ENCODE measurements around the gene RNF144A. TPM values are rescaled to one million over a fixed set of nuclear protein-coding genes. Genes with fewer than 3 reads are reported as not detected.

Gene RNF144A
- total and polyA plus RNA-seq, 9 donors: 10.4 to 47.7 (median 23.9) TPM

DNA sequence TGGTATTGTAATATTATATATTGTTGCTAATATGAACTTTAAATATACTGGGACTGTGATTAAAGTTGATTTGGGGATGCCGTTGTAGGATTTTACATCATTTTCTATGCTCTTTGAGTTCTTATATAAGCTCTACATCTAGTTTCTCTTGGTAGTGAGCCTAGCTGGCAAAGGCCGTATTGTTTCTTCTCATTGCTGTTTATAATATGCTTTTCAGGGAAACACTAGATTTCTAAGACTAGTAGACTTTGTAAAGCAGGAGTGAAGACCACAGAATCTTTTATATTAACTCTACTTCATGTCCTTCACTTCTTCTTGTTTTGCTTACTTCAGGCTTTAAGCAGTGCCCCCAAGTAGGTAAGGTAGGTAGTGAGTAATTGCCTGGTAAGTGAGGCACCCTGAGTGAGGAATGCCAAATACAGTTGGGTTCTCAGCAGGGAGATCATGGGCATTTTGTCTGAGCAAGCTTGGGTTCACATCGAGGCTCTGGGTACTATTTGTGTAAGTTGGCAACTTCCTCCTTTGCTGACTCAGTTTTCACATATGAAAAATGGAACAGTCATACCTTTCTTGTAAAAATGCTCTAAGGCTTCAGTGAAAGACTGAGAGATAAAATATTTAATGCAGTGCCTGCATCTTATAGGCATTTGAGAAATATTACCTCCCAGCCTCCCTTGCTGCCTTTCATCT lies 96.4 kb downstream of the RNF144A start:
- Histone ChIP-seq H3K27me3 (no peaks in the 10 kb centered on the region), H3K36me3 (no peaks in the 10 kb centered on the region), H3K4me1 (ENCODE audit: insufficient read depth) (peaks cover 18% of the 10 kb centered on the region), H3K27ac (peak overlapping the region in 1 of 2 donors; percentile 26), H3K9me3 (no peaks in the 10 kb centered on the region), H3K4me3 (no peak overlapping the region)
- WGBS, 3 donors: 19 to 66% (median 39%) methylated on average over 3 of the region's 3 CpGs
- DNase-seq: no peak
- intact Hi-C loops (cut with DNase I): no loop called here
- TF ChIP-seq, protein P1, sequence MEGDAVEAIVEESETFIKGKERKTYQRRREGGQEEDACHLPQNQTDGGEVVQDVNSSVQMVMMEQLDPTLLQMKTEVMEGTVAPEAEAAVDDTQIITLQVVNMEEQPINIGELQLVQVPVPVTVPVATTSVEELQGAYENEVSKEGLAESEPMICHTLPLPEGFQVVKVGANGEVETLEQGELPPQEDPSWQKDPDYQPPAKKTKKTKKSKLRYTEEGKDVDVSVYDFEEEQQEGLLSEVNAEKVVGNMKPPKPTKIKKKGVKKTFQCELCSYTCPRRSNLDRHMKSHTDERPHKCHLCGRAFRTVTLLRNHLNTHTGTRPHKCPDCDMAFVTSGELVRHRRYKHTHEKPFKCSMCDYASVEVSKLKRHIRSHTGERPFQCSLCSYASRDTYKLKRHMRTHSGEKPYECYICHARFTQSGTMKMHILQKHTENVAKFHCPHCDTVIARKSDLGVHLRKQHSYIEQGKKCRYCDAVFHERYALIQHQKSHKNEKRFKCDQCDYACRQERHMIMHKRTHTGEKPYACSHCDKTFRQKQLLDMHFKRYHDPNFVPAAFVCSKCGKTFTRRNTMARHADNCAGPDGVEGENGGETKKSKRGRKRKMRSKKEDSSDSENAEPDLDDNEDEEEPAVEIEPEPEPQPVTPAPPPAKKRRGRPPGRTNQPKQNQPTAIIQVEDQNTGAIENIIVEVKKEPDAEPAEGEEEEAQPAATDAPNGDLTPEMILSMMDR (IDR thresholded peaks at IDR 0.05): no peak
- TF ChIP-seq EP300 (IDR thresholded peaks at IDR 0.05): no peak
- no peak for TF ChIP-seq POLR2A (IDR thresholded peaks at IDR 0.05)

DNA sequence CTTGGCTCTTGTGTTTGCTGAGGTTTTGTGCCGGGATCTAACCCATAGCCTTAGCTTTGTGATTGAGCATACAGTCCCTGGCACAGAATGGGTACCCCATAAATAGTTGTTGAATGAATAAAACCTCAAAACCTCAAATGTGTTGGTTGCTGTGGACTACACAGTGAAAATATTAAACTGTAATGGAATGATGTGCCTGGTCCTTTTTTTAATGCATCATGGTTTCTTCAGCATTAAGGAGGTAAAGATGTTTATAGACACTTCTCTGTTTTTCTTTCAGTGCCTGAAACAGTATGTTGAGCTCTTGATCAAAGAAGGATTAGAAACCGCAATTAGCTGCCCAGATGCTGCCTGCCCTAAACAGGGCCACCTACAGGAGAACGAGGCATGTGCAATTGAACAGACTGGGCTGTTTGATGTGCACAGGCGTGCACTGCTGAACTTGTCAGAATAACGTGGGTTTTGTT lies 97.0 kb downstream of the RNF144A start:
- H3K36me3 ChIP-seq: no peaks in the 10 kb centered on the region
- intact Hi-C loops (cut with DNase I): no loop called here
- H3K27me3 ChIP-seq: no peaks in the 10 kb centered on the region
- TF ChIP-seq, protein P1 (IDR thresholded peaks at IDR 0.05): peak in 1 of 3 donors; percentile 30
- TF ChIP-seq POLR2A (IDR thresholded peaks at IDR 0.05) (no peak), EP300 (IDR thresholded peaks at IDR 0.05) (no peak)
- no peak overlapping the region for H3K4me3 ChIP-seq
- H3K27ac ChIP-seq: no peak overlapping the region
- no peaks in the 10 kb centered on the region for H3K9me3 ChIP-seq
- DNase-seq: no peak
- WGBS, 3 donors: 32 to 34% (median 32%) methylated on average over 5 of the region's 5 CpGs
- H3K4me1 ChIP-seq (ENCODE audit: insufficient read depth): peaks cover 18% of the 10 kb centered on the region

DNA sequence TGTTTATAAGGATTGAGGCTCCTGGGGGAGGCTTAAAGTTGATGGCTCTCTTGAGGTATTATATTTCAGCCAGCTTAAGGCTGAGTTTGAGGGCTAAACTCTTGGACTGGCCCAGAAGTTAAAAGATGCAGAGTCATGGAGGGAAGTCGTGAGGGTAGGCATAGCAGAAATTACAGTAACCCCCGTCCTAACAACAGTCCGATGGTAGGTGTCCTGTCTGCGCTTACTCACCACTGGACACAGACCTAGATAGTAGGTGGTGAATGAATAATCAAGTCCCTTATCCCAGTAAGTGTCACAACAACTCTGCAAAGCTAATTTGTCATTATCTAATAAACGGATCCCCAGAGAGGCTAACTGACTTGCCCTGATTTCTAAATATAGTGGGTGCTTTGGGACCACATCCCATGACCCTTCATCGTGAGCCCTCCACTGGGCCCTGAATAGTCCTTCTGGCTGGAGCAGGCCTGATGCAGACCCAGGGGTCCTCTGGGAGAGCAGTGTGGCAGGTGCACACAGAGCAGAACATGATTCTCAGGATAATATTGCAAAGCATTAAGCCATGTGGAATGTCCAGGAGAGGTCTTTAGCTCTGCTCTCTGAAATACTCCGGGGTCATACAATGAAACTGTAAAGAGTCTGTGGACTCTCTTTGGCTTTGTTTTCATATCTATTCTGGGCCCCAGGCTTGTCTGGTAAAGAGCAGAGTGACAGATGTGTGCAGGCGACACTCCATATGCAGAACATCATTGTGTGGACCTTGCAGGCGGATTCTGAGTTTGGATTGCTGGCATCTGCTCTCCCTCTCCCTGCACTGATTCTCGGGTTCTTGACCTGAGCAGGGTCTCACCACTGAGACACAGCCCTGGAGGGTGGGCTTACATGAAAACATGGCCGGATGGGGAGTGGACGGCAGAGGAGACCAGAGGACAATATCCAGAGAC lies 98.1 kb downstream of the RNF144A start:
- no peaks in the 10 kb centered on the region for H3K36me3 ChIP-seq
- H3K27me3 ChIP-seq: no peaks in the 10 kb centered on the region
- TF ChIP-seq POLR2A (IDR thresholded peaks at IDR 0.05) (no peak), EP300 (IDR thresholded peaks at IDR 0.05) (no peak)
- TF ChIP-seq, protein P1 (IDR thresholded peaks at IDR 0.05): no peak
- intact Hi-C loops (cut with DNase I): no loop called here
- no peaks in the 10 kb centered on the region for H3K9me3 ChIP-seq
- H3K27ac ChIP-seq: peak overlapping the region in 1 of 2 donors; percentile 77
- peaks cover 18% of the 10 kb centered on the region for H3K4me1 ChIP-seq (ENCODE audit: insufficient read depth)
- whole genome bisulfite sequencing, 3 donors: 49 to 58% (median 54%) methylated on average over 12 of the region's 12 CpGs
- no peak for DNase-seq
- H3K4me3 ChIP-seq: no peak overlapping the region

DNA sequence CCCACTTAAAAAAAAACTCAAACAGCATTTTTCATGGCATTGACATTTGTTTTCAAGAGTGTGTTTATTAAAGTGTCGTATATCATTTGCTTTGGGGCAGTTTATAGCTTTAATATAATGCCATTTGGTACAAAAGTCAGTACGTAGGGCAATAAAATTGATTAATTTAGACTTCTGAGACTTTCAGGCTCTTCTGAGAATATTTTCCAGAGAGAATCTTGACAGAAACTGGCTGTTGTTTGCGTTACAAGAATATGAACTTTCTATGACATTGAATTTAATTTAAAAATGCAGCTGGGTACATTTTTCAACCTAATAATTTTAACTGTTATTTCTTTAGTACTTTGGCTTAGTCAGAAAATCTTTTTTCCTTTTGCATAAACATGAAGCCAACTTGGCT lies 98.9 kb downstream of the RNF144A start:
- no peaks in the 10 kb centered on the region for H3K27me3 ChIP-seq
- no peaks in the 10 kb centered on the region for H3K36me3 ChIP-seq
- peak overlapping the region in 1 of 2 donors; percentile 77 for H3K27ac ChIP-seq
- no peak overlapping the region for H3K4me3 ChIP-seq
- intact Hi-C loops (cut with DNase I): no loop called here
- no peak for DNase-seq
- 15 to 16% (median 16%) methylated on average over 3 of the region's 3 CpGs for WGBS, 3 donors
- peaks cover 17% of the 10 kb centered on the region for H3K4me1 ChIP-seq (ENCODE audit: insufficient read depth)
- H3K9me3 ChIP-seq: no peaks in the 10 kb centered on the region
- TF ChIP-seq, protein P1 (IDR thresholded peaks at IDR 0.05): no peak
- TF ChIP-seq POLR2A (IDR thresholded peaks at IDR 0.05) (no peak), EP300 (IDR thresholded peaks at IDR 0.05) (no peak)

Measured in ovary (tissue), 9 donors.